HFF-Myc (cell line): ENCODE results near the gene RFX4.

Source experiments
- DNase-seq: peaks from one replicate; pipeline ENCODE4 v3.0.0-alpha.2; 2011; ENCODE audit warnings: low read depth; ENCODE audit errors: extremely low read depth
- H3K4me3 ChIP-seq: replicated peaks from 2 replicates; pipeline ENCODE4 v1.5.1; 2011; ENCODE audit warnings: low read depth, mild to moderate bottlenecking, control low read depth, low read length
- CTCF ChIP-seq: IDR thresholded peaks from 2 replicates; pipeline ENCODE4 v1.5.1; 2012; ENCODE audit warnings: mild to moderate bottlenecking, low read depth, low read length, control low read depth; ENCODE audit errors: missing control alignments

The RFX4 gene

GRCh38 chr12:106732890-106733289 is 150.1 kb downstream of the RFX4 start:
- no peak overlapping the region for H3K4me3 ChIP-seq
- TF ChIP-seq CTCF, result no peak
- DNase-seq, result no peak

- no peak for TF ChIP-seq CTCF
- no peak for DNase-seq
- H3K4me3 ChIP-seq, result no peak overlapping the region
Measured at GRCh38 chr12:106733660-106734059, 150.9 kb downstream of the RFX4 start.

GRCh38 chr12:106736051-106736957 is 153.5 kb downstream of the RFX4 start:
- no peak for DNase-seq
- TF ChIP-seq CTCF, result no peak
- H3K4me3 ChIP-seq, result no peak overlapping the region

- no peak for DNase-seq
- H3K4me3 ChIP-seq, result no peak overlapping the region
- TF ChIP-seq CTCF, result no peak
Measured at GRCh38 chr12:106739318-106739717, 156.5 kb downstream of the RFX4 start.

DNA sequence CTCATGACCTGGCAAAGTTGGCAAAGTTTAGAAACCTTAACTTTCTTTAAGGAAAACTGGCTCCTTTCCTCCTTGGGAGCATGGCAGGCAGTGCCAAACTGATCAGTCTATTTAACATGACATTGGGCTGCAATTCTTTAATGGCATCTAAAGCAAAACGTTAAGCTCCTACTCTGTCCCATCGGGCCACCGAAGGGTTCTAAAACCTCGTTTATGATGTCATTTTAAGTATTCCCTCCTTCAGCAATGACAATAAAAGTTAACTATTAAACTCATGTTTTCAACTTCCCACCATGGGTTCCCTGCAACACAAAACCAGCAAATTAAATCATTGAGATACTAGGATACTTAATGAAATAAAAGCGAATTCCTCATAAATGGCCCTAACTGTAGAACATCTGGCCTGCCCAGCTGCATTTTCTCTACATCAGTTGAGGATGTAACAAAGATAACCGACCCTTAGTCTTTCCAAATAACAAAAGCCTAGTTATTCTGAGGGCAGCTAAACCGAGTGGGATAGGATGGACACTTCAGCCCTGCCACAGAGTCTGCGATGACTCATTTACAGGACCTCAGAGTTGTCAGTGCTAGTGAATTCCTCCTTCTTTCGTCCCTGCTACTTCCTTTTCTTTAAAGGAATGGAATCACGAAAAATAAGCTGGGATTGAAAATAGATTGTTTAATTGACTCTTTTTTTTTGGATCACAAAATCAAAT is 157.2 kb downstream of the RFX4 start:
- no peak for DNase-seq
- no peak overlapping the region for H3K4me3 ChIP-seq
- no peak for TF ChIP-seq CTCF

- TF ChIP-seq CTCF, result no peak
- DNase-seq, result no peak
- no peak overlapping the region for H3K4me3 ChIP-seq
Measured at GRCh38 chr12:106740818-106741217, 158.0 kb downstream of the RFX4 start.
